Keratinocyte (primary cell): ENCODE results near the gene ARHGAP10. TPM values are rescaled to one million over a fixed set of nuclear protein-coding genes. Genes with fewer than 3 reads are reported as not detected.

Experiments used
- DNase-seq: peaks from one replicate; pipeline ENCODE4 v3.0.0-alpha.2; 2011; ENCODE audit warnings: low read depth, missing footprints, low spot score
- FAIRE-seq: peaks from 2 replicates; lab custom pipeline; 2011; peaks lifted over from hg19 to GRCh38; lab: Jason Lieb, UNC
- H2AFZ ChIP-seq: 2 replicates; pipeline ENCODE4 v1.6.0; 2012; ENCODE audit warnings: low read length, control low read depth, inconsistent platforms; ENCODE audit not compliant: control insufficient read depth
- H3K27ac ChIP-seq: 2 replicates; pipeline ENCODE4 v1.5.1; 2011; ENCODE audit warnings: low read length; ENCODE audit not compliant: control insufficient read depth, insufficient read depth
- H3K27me3 ChIP-seq: 3 replicates; pipeline ENCODE4 v1.6.0; 2011; ENCODE audit warnings: low read length; ENCODE audit not compliant: control insufficient read depth, insufficient read depth; ENCODE audit errors: extremely low read depth
- H3K36me3 ChIP-seq, 2 experiments: 2 replicates in 1 of 2; 3 replicates in 1 of 2; pipeline ENCODE4 v1.5.1; 2011; ENCODE audit warnings: low read length in 2 of 2, mild to moderate bottlenecking in 1 of 2; ENCODE audit not compliant: control insufficient read depth in 2 of 2, insufficient read depth in 2 of 2; ENCODE audit errors: extremely low read depth in 1 of 2
- H3K4me1 ChIP-seq: 3 replicates; pipeline ENCODE4 v1.5.1; 2011; ENCODE audit warnings: low read length; ENCODE audit not compliant: control insufficient read depth, insufficient read depth; ENCODE audit errors: extremely low read depth
- H3K4me2 ChIP-seq: 3 replicates; pipeline ENCODE4 v1.6.0; 2011; ENCODE audit warnings: low read depth, low read length; ENCODE audit not compliant: control insufficient read depth, insufficient read depth; ENCODE audit errors: extremely low read depth
- H3K4me3 ChIP-seq, 3 experiments: fragments of 200-600 bp in 1 of 3; sonication (generic) in 1 of 3; 2 replicates in 2 of 3; 3 replicates in 1 of 3; pipeline ENCODE4 v1.5.1; 2011 to 2016; ENCODE audit warnings: low read length in 3 of 3, mild to moderate bottlenecking in 3 of 3, control low read depth in 2 of 3, inconsistent platforms in 1 of 3, low read depth in 1 of 3, mixed read lengths in 1 of 3, mixed run types in 1 of 3, moderate library complexity in 1 of 3; ENCODE audit not compliant: control insufficient read depth in 2 of 3, insufficient read depth in 2 of 3; ENCODE audit errors: extremely low read depth in 1 of 3
- H3K79me2 ChIP-seq: 2 replicates; pipeline ENCODE4 v1.6.0; 2012; ENCODE audit warnings: low read length; ENCODE audit not compliant: control insufficient read depth, insufficient read depth
- H3K9ac ChIP-seq: 3 replicates; pipeline ENCODE4 v1.6.0; 2011; ENCODE audit warnings: low read length; ENCODE audit not compliant: control insufficient read depth, insufficient read depth; ENCODE audit errors: extremely low read depth
- H3K9me1 ChIP-seq: 3 replicates; pipeline ENCODE4 v1.6.0; 2011; ENCODE audit warnings: low read length; ENCODE audit not compliant: control insufficient read depth, insufficient read depth; ENCODE audit errors: extremely low read depth
- H3K9me3 ChIP-seq: 2 replicates; pipeline ENCODE4 v1.5.1; 2012; ENCODE audit warnings: low read depth, low read length; ENCODE audit not compliant: control insufficient read depth
- H4K20me1 ChIP-seq: 3 replicates; pipeline ENCODE4 v1.6.0; 2011; ENCODE audit warnings: low read length; ENCODE audit not compliant: control insufficient read depth, insufficient read depth; ENCODE audit errors: extremely low read depth
- CTCF ChIP-seq, 3 experiments: IDR thresholded peaks in 1 of 3; conservative IDR thresholded peaks in 1 of 3; optimal IDR thresholded peaks in 1 of 3; 2 replicates in 2 of 3; 3 replicates in 1 of 3; pipeline versions ENCODE3 to v1.5.1; 2011; ENCODE audit warnings: low read length in 3 of 3, mild to moderate bottlenecking in 3 of 3, moderate library complexity in 2 of 3, control low read depth in 1 of 3, inconsistent platforms in 1 of 3; ENCODE audit not compliant: insufficient read depth in 2 of 3; ENCODE audit errors: extremely low read depth in 1 of 3
- EZH2 ChIP-seq: IDR thresholded peaks from one replicate; pipeline ENCODE4 v1.6.1; 2012; ENCODE audit warnings: inconsistent platforms, mild to moderate bottlenecking, low read length, moderate library complexity
- dilution Hi-C: fragments of 300-500 bp; cut with MboI; formaldehyde crosslinking; loops from one replicate; pipeline ENCODE4 v1.7.0; 2020; ENCODE audit warnings: low sequenced_read_pairs; ENCODE audit not compliant: extremely low pct_ligation_motif_present
- polyA plus RNA-seq, 5 experiments: library from polyadenylated mRNA; depleted of rRNA in 3 of 5; stranded (reverse) in 3 of 5; stranded (forward) in 1 of 5; unstranded in 1 of 5; fragments of >200 nt; gene quantifications; 1 replicate in 1 of 5; 2 replicates in 3 of 5; 3 replicates in 1 of 5; pipeline versions ENCODE4 v1.2.1 to v1.2.3, GENCODE V29; 2011 to 2012; ENCODE audit warnings: missing spikeins in 2 of 5, low read depth in 1 of 5, low replicate concordance in 1 of 5

The ARHGAP10 gene
- polyA plus RNA-seq, 1 donor (not counting 4 experiments of a cell fraction or from before 2014, with no cell fraction given), result 18.7 TPM

GRCh38 chr4:147957446-147957845 is 225.6 kb downstream of the ARHGAP10 start:
- no peak overlapping the region for H3K9ac ChIP-seq
- DNase-seq (no peak), FAIRE-seq (peak; percentile 13)
- no peak overlapping the region for H3K4me2 ChIP-seq
- no peak overlapping the region for H3K4me3 ChIP-seq
- H3K9me3 ChIP-seq, result no peaks in the 10 kb centered on the region
- H3K36me3 ChIP-seq, result peaks cover 0 to 3% of the 10 kb centered on the region in 2 experiments
- H3K79me2 ChIP-seq, result no peaks in the 10 kb centered on the region
- H3K9me1 ChIP-seq, result no peaks in the 10 kb centered on the region
- H3K27me3 ChIP-seq, result no peaks in the 10 kb centered on the region
- H3K27ac ChIP-seq, result no peak overlapping the region
- peaks cover 11% of the 10 kb centered on the region for H3K4me1 ChIP-seq
- TF ChIP-seq CTCF (optimal IDR thresholded peaks at IDR 0.05 in 1 of 3, IDR thresholded peaks at IDR 0.05 in 1 of 3, conservative IDR thresholded peaks at IDR 0.05 in 1 of 3; ENCODE audit: extremely low read depth in 1 of 3, insufficient read depth in 2 of 3, low read length in 3 of 3) (no peak), EZH2 (no peak)
- no peaks in the 10 kb centered on the region for H4K20me1 ChIP-seq
- dilution Hi-C loops, result no loop called here
- no peak overlapping the region for H2AFZ ChIP-seq

GRCh38 chr4:147958057-147958456 is 226.2 kb downstream of the ARHGAP10 start:
- Histone ChIP-seq H3K79me2 (no peaks in the 10 kb centered on the region), H3K4me1 (peaks cover 11% of the 10 kb centered on the region), H3K9me1 (no peaks in the 10 kb centered on the region), H3K9ac (no peak overlapping the region), H4K20me1 (no peaks in the 10 kb centered on the region), H3K4me2 (no peak overlapping the region), H3K27me3 (no peaks in the 10 kb centered on the region), H3K27ac (no peak overlapping the region), H2AFZ (no peak overlapping the region), H3K9me3 (no peaks in the 10 kb centered on the region), H3K4me3 (no peak overlapping the region), H3K36me3 (peaks cover 0 to 3% of the 10 kb centered on the region in 2 experiments)
- dilution Hi-C loops, result no loop called here
- DNase-seq, result no peak
- TF ChIP-seq CTCF (optimal IDR thresholded peaks at IDR 0.05 in 1 of 3, IDR thresholded peaks at IDR 0.05 in 1 of 3, conservative IDR thresholded peaks at IDR 0.05 in 1 of 3; ENCODE audit: extremely low read depth in 1 of 3, insufficient read depth in 2 of 3, low read length in 3 of 3) (no peak), EZH2 (no peak)
- FAIRE-seq, result peak; percentile 64
